ENCODE results near the gene KCTD11. TPM values are rescaled to one million over a fixed set of nuclear protein-coding genes. Genes with fewer than 3 reads are reported as not detected.
"Not testable (repeated sequence)": the region's sequence is repeated elsewhere in the genome, so short reads cannot be mapped to it uniquely, and the experiment has no call there.

Gene KCTD11
- total RNA-seq, 4 donors from 2014 or later, result 3.6 to 7.0 (median 4.6) TPM

GRCh38 chr17:7367083-7367482, 15.1 kb downstream of the KCTD11 start:
- Histone ChIP-seq H3K9me3 (no peaks in the 10 kb centered on the region), H3K4me3 (no peak overlapping the region), H3K27me3 (no peaks in the 10 kb centered on the region), H3K36me3 (no peaks in the 10 kb centered on the region), H3K4me1 (no peaks in the 10 kb centered on the region), H3K27ac (no peak overlapping the region)
- intact Hi-C loops (cut with DNase I; ENCODE audit: low total_unique reads), result no loop called here
- in situ Hi-C loops (cut with MboI; ENCODE audit: low sequenced_read_pairs in 4 of 4), result loop anchor here in 2 of 4 donors (25.0 kb wide), 2 partner anchors 145 to 170 kb away; partner anchors contain the start of gene TNFSF12 (in 1 of the 2)
- ATAC-seq (no peak), DNase-seq (no peak)
- TF ChIP-seq, protein P1, sequence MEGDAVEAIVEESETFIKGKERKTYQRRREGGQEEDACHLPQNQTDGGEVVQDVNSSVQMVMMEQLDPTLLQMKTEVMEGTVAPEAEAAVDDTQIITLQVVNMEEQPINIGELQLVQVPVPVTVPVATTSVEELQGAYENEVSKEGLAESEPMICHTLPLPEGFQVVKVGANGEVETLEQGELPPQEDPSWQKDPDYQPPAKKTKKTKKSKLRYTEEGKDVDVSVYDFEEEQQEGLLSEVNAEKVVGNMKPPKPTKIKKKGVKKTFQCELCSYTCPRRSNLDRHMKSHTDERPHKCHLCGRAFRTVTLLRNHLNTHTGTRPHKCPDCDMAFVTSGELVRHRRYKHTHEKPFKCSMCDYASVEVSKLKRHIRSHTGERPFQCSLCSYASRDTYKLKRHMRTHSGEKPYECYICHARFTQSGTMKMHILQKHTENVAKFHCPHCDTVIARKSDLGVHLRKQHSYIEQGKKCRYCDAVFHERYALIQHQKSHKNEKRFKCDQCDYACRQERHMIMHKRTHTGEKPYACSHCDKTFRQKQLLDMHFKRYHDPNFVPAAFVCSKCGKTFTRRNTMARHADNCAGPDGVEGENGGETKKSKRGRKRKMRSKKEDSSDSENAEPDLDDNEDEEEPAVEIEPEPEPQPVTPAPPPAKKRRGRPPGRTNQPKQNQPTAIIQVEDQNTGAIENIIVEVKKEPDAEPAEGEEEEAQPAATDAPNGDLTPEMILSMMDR (IDR thresholded peaks at IDR 0.05 in 4 of 5, conservative IDR thresholded peaks at IDR 0.05 in 1 of 5), result no peak
- TF ChIP-seq POLR2A (IDR thresholded peaks at IDR 0.05), result no peak

- in situ Hi-C loops (cut with MboI; ENCODE audit: low sequenced_read_pairs in 4 of 4), result loop anchor here in 2 of 4 donors (25.0 kb wide), 2 partner anchors 144 to 169 kb away; partner anchors contain the start of gene TNFSF12 (in 1 of the 2)
- TF ChIP-seq, protein P1 (IDR thresholded peaks at IDR 0.05 in 4 of 5, conservative IDR thresholded peaks at IDR 0.05 in 1 of 5), result no peak
- TF ChIP-seq POLR2A (IDR thresholded peaks at IDR 0.05), result no peak
- no peaks in the 10 kb centered on the region for H3K4me1 ChIP-seq
- intact Hi-C loops (cut with DNase I; ENCODE audit: low total_unique reads), result no loop called here
- H3K27ac ChIP-seq, result no peak overlapping the region
- no peaks in the 10 kb centered on the region for H3K9me3 ChIP-seq
- H3K36me3 ChIP-seq, result no peaks in the 10 kb centered on the region
- no peaks in the 10 kb centered on the region for H3K27me3 ChIP-seq
- DNase-seq, result no peak
- no peak for ATAC-seq
- H3K4me3 ChIP-seq, result no peak overlapping the region
Measured at GRCh38 chr17:7367918-7368598, 16.1 kb downstream of the KCTD11 start.

- not testable (repeated sequence) for H3K36me3 ChIP-seq
Measured at GRCh38 chr17:7368599-7368994, 16.6 kb downstream of the KCTD11 start.

DNA sequence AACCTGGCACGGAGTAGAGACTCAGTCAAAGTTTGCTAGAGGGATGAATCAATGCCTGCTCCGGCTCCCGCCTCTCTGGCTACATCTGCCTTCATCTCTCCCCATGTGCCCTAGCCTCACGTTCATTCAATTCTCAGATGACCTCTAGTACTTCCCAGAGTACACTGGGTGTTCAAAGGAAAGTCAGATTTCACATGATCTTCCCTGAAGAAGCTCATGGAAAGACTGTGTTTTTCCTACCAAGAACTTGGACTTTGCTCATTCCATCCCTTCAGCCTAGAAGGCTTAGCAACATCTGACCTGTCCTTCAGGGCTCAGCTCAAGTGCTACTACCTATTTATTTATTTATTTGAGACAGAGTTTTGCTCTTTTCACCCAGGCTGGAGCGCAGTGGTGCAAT, 17.9 kb downstream of the KCTD11 start:
- Histone ChIP-seq H3K27me3 (no peaks in the 10 kb centered on the region), H3K36me3 (no peaks in the 10 kb centered on the region), H3K27ac (no peak overlapping the region), H3K9me3 (no peaks in the 10 kb centered on the region), H3K4me1 (no peaks in the 10 kb centered on the region), H3K4me3 (no peak overlapping the region)
- no peak for ATAC-seq
- no peak for DNase-seq
- TF ChIP-seq, protein P1 (IDR thresholded peaks at IDR 0.05 in 4 of 5, conservative IDR thresholded peaks at IDR 0.05 in 1 of 5), result no peak
- TF ChIP-seq POLR2A (IDR thresholded peaks at IDR 0.05), result no peak
- in situ Hi-C loops (cut with MboI; ENCODE audit: low sequenced_read_pairs in 4 of 4) (loop anchor here in 2 of 4 donors (25.0 kb wide), 2 partner anchors 142 to 167 kb away; partner anchors contain the start of gene TNFSF12 (in 1 of the 2)), intact Hi-C loops (cut with DNase I; ENCODE audit: low total_unique reads) (no loop called here)

More at GRCh38 chr17:7368599-7368994, 16.6 kb downstream of the KCTD11 start:
- H3K27ac ChIP-seq; H3K9me3 ChIP-seq; H3K4me3 ChIP-seq; H3K27me3 ChIP-seq; ATAC-seq; intact Hi-C loops (cut with DNase I; ENCODE audit: low total_unique reads); DNase-seq; H3K4me1 ChIP-seq: not testable (repeated sequence)
- in situ Hi-C loops (cut with MboI; ENCODE audit: low sequenced_read_pairs in 4 of 4), result loop anchor here in 2 of 4 donors (25.0 kb wide), 2 partner anchors 144 to 169 kb away; partner anchors contain the start of gene TNFSF12 (in 1 of the 2)

- Histone ChIP-seq H3K4me3 (no peak overlapping the region), H3K9me3 (no peaks in the 10 kb centered on the region), H3K27ac (no peak overlapping the region), H3K27me3 (no peaks in the 10 kb centered on the region), H3K36me3 (no peaks in the 10 kb centered on the region), H3K4me1 (no peaks in the 10 kb centered on the region)
- DNase-seq, result no peak
- no peak for ATAC-seq
- in situ Hi-C loops (cut with MboI; ENCODE audit: low sequenced_read_pairs in 4 of 4), result loop anchor here in 2 of 4 donors (25.0 kb wide), 2 partner anchors 141 to 166 kb away; partner anchors contain the start of gene TNFSF12 (in 1 of the 2)
- intact Hi-C loops (cut with DNase I; ENCODE audit: low total_unique reads), result no loop called here
- no peak for TF ChIP-seq POLR2A (IDR thresholded peaks at IDR 0.05)
- TF ChIP-seq, protein P1 (IDR thresholded peaks at IDR 0.05 in 4 of 5, conservative IDR thresholded peaks at IDR 0.05 in 1 of 5), result no peak
Measured at GRCh38 chr17:7370853-7371252, 18.9 kb downstream of the KCTD11 start.

Measured in gastrocnemius medialis (tissue), 4 donors.